ENCODE results near the gene PDS5A.
"Not testable (repeated sequence)": the region's sequence is repeated elsewhere in the genome, so short reads cannot be mapped to it uniquely, and the experiment has no call there.

The PDS5A gene

DNA sequence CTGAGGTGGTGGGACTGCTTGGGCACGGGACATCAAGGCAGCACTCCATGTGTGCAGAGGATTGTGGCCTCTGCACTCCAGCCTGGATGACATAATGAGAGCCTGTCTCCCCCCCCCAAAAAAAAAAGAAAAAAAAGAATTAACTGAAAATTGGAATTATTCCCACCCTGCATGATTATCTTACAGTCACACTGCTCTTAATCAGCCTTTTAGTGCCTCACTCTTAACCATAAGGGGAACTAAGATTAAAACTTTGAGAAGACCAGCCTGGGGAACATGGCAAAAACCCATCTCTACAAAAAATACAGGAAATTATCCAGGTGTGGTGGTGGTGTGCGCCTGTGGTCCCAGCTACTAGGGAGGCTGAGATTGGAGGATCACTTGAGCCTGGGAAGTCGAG is 185.2 kb downstream of the PDS5A start:
- ChIA-PET POLR2A (ENCODE audit: low non-redundant PET) (no interaction called here), CTCF (no interaction called here)
- TF ChIP-seq, protein P1, sequence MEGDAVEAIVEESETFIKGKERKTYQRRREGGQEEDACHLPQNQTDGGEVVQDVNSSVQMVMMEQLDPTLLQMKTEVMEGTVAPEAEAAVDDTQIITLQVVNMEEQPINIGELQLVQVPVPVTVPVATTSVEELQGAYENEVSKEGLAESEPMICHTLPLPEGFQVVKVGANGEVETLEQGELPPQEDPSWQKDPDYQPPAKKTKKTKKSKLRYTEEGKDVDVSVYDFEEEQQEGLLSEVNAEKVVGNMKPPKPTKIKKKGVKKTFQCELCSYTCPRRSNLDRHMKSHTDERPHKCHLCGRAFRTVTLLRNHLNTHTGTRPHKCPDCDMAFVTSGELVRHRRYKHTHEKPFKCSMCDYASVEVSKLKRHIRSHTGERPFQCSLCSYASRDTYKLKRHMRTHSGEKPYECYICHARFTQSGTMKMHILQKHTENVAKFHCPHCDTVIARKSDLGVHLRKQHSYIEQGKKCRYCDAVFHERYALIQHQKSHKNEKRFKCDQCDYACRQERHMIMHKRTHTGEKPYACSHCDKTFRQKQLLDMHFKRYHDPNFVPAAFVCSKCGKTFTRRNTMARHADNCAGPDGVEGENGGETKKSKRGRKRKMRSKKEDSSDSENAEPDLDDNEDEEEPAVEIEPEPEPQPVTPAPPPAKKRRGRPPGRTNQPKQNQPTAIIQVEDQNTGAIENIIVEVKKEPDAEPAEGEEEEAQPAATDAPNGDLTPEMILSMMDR (conservative IDR thresholded peaks at IDR 0.05; ENCODE audit: low read depth), result no peak
- no peak overlapping the region for H3K27ac ChIP-seq
- no peak for DNase-seq (ENCODE audit: low spot score)

DNA sequence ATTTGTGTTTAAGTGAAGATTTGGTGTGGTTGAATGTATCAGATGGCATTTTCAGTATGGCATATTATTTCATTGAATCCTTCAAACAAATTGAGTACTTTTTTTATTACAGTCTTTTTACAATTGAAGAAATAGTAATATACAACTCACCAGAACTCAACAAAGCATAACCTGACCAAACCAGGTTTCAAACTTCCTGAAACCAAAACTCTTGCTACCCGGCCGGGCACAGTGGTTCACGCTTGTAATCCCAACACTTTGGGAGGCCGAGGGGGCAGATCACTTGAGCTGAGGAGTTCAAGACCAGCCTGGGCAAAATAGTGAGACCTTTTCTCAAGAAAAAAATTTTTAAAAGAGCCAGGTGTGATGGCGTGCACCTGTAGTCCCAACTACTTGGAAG is 185.6 kb downstream of the PDS5A start:
- no peak overlapping the region for H3K27ac ChIP-seq
- no peak for DNase-seq (ENCODE audit: low spot score)
- TF ChIP-seq, protein P1 (conservative IDR thresholded peaks at IDR 0.05; ENCODE audit: low read depth), result no peak
- ChIA-PET POLR2A (ENCODE audit: low non-redundant PET) (no interaction called here), CTCF (no interaction called here)

DNA sequence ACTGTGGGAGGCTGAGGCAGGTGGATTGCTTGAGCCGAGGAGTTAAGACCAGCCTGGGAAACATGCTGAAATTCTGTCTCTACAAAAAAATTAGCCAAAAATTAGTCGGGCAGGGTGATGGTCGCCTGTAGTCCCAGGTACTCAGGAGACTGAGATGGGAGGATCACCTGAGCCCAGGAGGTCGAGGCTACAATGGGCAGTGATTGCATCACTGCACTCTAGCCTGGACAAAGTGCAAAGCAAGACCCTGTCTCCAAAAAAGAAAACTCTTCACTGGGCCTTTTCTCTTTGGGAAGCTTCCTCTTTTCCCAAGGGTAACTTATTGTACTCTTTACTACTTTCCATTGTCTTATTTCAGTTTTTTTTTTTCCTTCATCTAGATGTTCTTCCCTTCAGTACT is 190.9 kb downstream of the PDS5A start:
- TF ChIP-seq, protein P1 (conservative IDR thresholded peaks at IDR 0.05; ENCODE audit: low read depth), result no peak
- no peak for DNase-seq (ENCODE audit: low spot score)
- no peak overlapping the region for H3K27ac ChIP-seq
- ChIA-PET POLR2A (ENCODE audit: low non-redundant PET) (no interaction called here), CTCF (interaction anchor here (0.6 to 0.8 kb wide), 2 partner anchors 23 to 211 kb away, joined by 3 to 4 read pairs; no protein-coding TSS in a partner anchor)

DNA sequence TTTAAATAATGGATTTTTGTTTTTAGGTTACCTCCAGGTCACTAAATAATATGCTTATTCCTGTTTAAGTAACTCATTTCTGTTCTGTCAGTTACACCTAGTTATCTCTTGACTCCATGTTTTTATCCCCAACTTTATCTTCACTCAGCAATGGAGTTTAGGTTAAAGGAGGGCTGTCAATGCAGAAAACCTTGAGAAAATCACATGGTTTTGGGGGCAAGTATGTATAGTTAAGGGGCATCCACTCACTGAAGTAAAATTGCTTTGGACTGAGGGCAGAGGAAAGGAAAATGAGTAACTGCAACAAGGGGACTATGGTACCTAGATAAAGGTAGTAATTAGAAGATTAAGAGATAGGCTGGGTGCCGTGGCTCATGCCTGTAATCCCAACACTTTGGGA is 192.6 kb downstream of the PDS5A start:
- H3K27ac ChIP-seq, result no peak overlapping the region
- no peak for DNase-seq (ENCODE audit: low spot score)
- TF ChIP-seq, protein P1 (conservative IDR thresholded peaks at IDR 0.05; ENCODE audit: low read depth), result no peak
- CTCF ChIA-PET, result interaction anchor here (0.6 kb wide), 2 partner anchors 21 to 193 kb away, joined by 3 to 6 read pairs; no protein-coding TSS in a partner anchor
- POLR2A ChIA-PET (ENCODE audit: low non-redundant PET), result no interaction called here

DNA sequence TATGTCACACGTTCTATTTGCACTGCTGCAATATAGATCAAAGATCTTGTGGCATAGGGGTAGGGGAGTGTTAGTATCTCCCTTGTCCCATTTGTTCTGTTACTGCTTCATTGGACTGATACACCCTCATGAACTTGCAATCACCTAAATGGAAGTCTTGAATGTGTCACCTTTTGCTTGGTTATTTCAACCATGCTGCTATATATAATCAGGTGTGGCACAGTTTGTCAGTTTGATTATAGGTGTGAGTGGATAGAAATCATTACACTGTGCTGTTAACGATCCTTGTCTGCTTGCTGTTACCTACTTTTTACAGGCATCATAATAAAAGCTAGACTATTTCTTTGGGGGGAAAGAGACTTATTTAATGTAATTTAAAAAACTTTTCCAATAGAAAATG is 195.7 kb downstream of the PDS5A start:
- CTCF ChIA-PET; DNase-seq (ENCODE audit: low spot score); POLR2A ChIA-PET (ENCODE audit: low non-redundant PET); H3K27ac ChIP-seq: not testable (repeated sequence)

Data from RWPE1 (cell line).